ENCODE data around the gene TTLL1. TPM values are rescaled to one million over a fixed set of nuclear protein-coding genes. Genes with fewer than 3 reads are reported as not detected.
"Not testable (repeated sequence)": the region's sequence is repeated elsewhere in the genome, so short reads cannot be mapped to it uniquely, and the experiment has no call there.

Gene TTLL1
- polyA plus RNA-seq, 1 donor (not counting 4 experiments of a cell fraction or from before 2014, with no cell fraction given) = 3.5 TPM

DNA sequence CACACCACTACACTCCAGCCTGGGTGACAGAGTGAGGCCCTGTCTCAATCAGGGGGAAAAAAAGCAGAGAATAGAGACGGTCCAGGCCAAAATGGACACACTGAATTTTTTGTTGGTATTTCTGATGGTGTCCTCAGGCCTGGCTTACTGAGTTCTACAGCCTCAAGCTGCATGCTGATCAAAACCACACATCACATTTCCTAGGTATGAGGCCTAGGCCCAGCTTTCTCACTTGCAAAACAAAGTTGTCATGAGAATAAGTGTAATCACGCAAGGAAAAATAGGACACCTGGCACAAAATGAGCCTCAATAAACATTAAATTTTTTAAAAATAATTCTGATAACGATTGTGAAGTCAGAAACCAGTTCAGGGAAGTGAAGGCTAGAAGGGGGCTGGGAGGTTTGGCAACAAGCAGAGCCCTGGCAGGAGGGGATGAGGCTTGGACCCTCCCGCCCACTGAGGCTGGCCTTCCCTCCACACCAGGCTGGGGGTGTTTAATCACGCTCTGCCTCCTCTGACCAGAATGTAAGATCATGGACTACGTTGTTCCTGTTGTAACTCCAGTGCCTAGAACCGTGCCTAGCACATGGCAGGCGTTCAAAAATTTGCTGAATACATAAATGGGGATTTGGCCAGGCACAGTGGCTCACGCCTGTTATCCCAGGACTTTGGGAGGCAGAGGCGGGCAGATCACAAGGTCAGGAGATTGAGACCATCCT, 92.4 kb downstream of the TTLL1 start:
- H3K4me3 ChIP-seq (ENCODE audit: control insufficient read depth in 2 of 3, extremely low read depth in 1 of 3, insufficient read depth in 2 of 3, low read depth in 1 of 3, low read length in 3 of 3) = no peak overlapping the region
- no peaks in the 10 kb centered on the region for H3K36me3 ChIP-seq (ENCODE audit: control insufficient read depth in 2 of 2, extremely low read depth in 1 of 2, insufficient read depth in 2 of 2, low read length in 2 of 2)
- FAIRE-seq (no peak), DNase-seq (ENCODE audit: low read depth, low spot score) (no peak)
- no peak overlapping the region for H3K9ac ChIP-seq (ENCODE audit: control insufficient read depth, extremely low read depth, insufficient read depth, low read length)
- peaks cover 15% of the 10 kb centered on the region for H4K20me1 ChIP-seq (ENCODE audit: control insufficient read depth, extremely low read depth, insufficient read depth, low read length)
- peaks cover 66% of the 10 kb centered on the region for H3K4me1 ChIP-seq (ENCODE audit: control insufficient read depth, extremely low read depth, insufficient read depth, low read length)
- peaks cover 90% of the 10 kb centered on the region for H3K79me2 ChIP-seq (ENCODE audit: control insufficient read depth, insufficient read depth, low read length)
- dilution Hi-C loops (cut with MboI; ENCODE audit: extremely low pct_ligation_motif_present, low sequenced_read_pairs) = no loop called here
- H3K27ac ChIP-seq (ENCODE audit: control insufficient read depth, insufficient read depth, low read length) = no peak overlapping the region
- H3K9me3 ChIP-seq (ENCODE audit: control insufficient read depth, low read depth, low read length) = no peaks in the 10 kb centered on the region
- H3K27me3 ChIP-seq (ENCODE audit: control insufficient read depth, extremely low read depth, insufficient read depth, low read length) = no peaks in the 10 kb centered on the region
- peaks cover 14% of the 10 kb centered on the region for H3K9me1 ChIP-seq (ENCODE audit: control insufficient read depth, extremely low read depth, insufficient read depth, low read length)
- no peak overlapping the region for H2AFZ ChIP-seq (ENCODE audit: control insufficient read depth, low read length)
- H3K4me2 ChIP-seq (ENCODE audit: control insufficient read depth, extremely low read depth, insufficient read depth, low read depth, low read length) = no peak overlapping the region
- no peak for TF ChIP-seq EZH2 (IDR thresholded peaks at IDR 0.05; ENCODE audit: low read length)
- TF ChIP-seq, protein P1, sequence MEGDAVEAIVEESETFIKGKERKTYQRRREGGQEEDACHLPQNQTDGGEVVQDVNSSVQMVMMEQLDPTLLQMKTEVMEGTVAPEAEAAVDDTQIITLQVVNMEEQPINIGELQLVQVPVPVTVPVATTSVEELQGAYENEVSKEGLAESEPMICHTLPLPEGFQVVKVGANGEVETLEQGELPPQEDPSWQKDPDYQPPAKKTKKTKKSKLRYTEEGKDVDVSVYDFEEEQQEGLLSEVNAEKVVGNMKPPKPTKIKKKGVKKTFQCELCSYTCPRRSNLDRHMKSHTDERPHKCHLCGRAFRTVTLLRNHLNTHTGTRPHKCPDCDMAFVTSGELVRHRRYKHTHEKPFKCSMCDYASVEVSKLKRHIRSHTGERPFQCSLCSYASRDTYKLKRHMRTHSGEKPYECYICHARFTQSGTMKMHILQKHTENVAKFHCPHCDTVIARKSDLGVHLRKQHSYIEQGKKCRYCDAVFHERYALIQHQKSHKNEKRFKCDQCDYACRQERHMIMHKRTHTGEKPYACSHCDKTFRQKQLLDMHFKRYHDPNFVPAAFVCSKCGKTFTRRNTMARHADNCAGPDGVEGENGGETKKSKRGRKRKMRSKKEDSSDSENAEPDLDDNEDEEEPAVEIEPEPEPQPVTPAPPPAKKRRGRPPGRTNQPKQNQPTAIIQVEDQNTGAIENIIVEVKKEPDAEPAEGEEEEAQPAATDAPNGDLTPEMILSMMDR (optimal IDR thresholded peaks at IDR 0.05 in 1 of 3, IDR thresholded peaks at IDR 0.05 in 1 of 3, conservative IDR thresholded peaks at IDR 0.05 in 1 of 3; ENCODE audit: extremely low read depth in 1 of 3, insufficient read depth in 2 of 3, low read length in 3 of 3) = no peak

DNA sequence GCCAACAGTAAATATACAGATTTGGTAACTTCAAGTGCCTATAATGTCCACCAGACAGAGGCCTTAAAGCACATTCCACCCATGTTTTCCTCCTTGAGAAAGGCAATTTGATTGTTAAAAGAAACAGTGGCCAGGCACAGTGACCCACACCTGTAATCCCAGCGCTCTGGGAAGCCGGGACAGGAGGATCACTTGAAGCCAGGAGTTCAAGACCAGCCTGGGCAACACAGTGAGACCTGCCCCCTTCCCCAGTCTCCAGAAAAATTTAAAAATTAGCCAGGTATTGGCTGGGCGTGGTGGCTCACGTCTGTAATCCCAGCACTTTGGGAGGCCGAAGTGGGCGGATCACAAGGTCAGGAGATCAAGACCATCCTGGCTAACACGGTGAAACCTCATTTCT, 93.5 kb downstream of the TTLL1 start:
- Histone ChIP-seq H3K27ac (ENCODE audit: control insufficient read depth, insufficient read depth, low read length) (peak overlapping the region; percentile 65), H3K79me2 (ENCODE audit: control insufficient read depth, insufficient read depth, low read length) (peaks cover 88% of the 10 kb centered on the region), H3K9ac (ENCODE audit: control insufficient read depth, extremely low read depth, insufficient read depth, low read length) (peak overlapping the region; percentile 29), H3K4me1 (ENCODE audit: control insufficient read depth, extremely low read depth, insufficient read depth, low read length) (peaks cover 66% of the 10 kb centered on the region), H4K20me1 (ENCODE audit: control insufficient read depth, extremely low read depth, insufficient read depth, low read length) (peaks cover 13% of the 10 kb centered on the region), H3K9me1 (ENCODE audit: control insufficient read depth, extremely low read depth, insufficient read depth, low read length) (peaks cover 14% of the 10 kb centered on the region), H3K4me2 (ENCODE audit: control insufficient read depth, extremely low read depth, insufficient read depth, low read depth, low read length) (peak overlapping the region; percentile 55)
- dilution Hi-C loops (cut with MboI; ENCODE audit: extremely low pct_ligation_motif_present, low sequenced_read_pairs); H2AFZ ChIP-seq (ENCODE audit: control insufficient read depth, low read length); H3K36me3 ChIP-seq (ENCODE audit: control insufficient read depth in 2 of 2, extremely low read depth in 1 of 2, insufficient read depth in 2 of 2, low read length in 2 of 2); H3K9me3 ChIP-seq (ENCODE audit: control insufficient read depth, low read depth, low read length); DNase-seq (ENCODE audit: low read depth, low spot score); H3K4me3 ChIP-seq (ENCODE audit: control insufficient read depth in 2 of 3, extremely low read depth in 1 of 3, insufficient read depth in 2 of 3, low read depth in 1 of 3, low read length in 3 of 3); FAIRE-seq; H3K27me3 ChIP-seq (ENCODE audit: control insufficient read depth, extremely low read depth, insufficient read depth, low read length): not testable (repeated sequence)
